GM19438 (cell line): ENCODE results near the gene GLT8D2.
"Not testable (repeated sequence)": the region's sequence is repeated elsewhere in the genome, so short reads cannot be mapped to it uniquely, and the experiment has no call there.

Source experiments
- ATAC-seq: cut with Tn5 transposase; IDR thresholded peaks from one replicate; pipeline ENCODE4 v1.9.1; 2021; ENCODE audit warnings: low read depth; ENCODE audit not compliant: unreplicated experiment

The GLT8D2 gene

GRCh38 chr12:104054681-104055346 lies 4.8 kb upstream of the GLT8D2 start:
- ATAC-seq, result no peak

GRCh38 chr12:104050436-104050835 lies 449 bp upstream of the GLT8D2 start:
- no peak for ATAC-seq

- ATAC-seq, result no peak
Measured at GRCh38 chr12:104049278-104049902, 597 bp downstream of the GLT8D2 start.

- ATAC-seq, result no peak
Measured at GRCh38 chr12:104048811-104049210, 1.2 kb downstream of the GLT8D2 start.

- ATAC-seq, result no peak
Measured at GRCh38 chr12:104048162-104048561, 1.8 kb downstream of the GLT8D2 start.

- no peak for ATAC-seq
Measured at GRCh38 chr12:104046306-104046705, 3.7 kb downstream of the GLT8D2 start.

- no peak for ATAC-seq
Measured at GRCh38 chr12:104044158-104044557, 5.8 kb downstream of the GLT8D2 start.

- ATAC-seq, result no peak
Measured at GRCh38 chr12:104042580-104042979, 7.4 kb downstream of the GLT8D2 start.

GRCh38 chr12:104039769-104040168 lies 10.2 kb downstream of the GLT8D2 start:
- ATAC-seq, result not testable (repeated sequence)

GRCh38 chr12:104036143-104036542 lies 13.8 kb downstream of the GLT8D2 start:
- ATAC-seq, result not testable (repeated sequence)

- ATAC-seq, result not testable (repeated sequence)
Measured at GRCh38 chr12:104030596-104030995, 19.4 kb downstream of the GLT8D2 start.

GRCh38 chr12:104026841-104027599 lies 23.0 kb downstream of the GLT8D2 start:
- no peak for ATAC-seq

- no peak for ATAC-seq
Measured at GRCh38 chr12:104025771-104026170, 24.2 kb downstream of the GLT8D2 start.

- no peak for ATAC-seq
Measured at GRCh38 chr12:104024348-104024747, 25.6 kb downstream of the GLT8D2 start.

- no peak for ATAC-seq
Measured at GRCh38 chr12:104023710-104024109, 26.3 kb downstream of the GLT8D2 start.

- no peak for ATAC-seq
Measured at GRCh38 chr12:104022786-104023185, 27.2 kb downstream of the GLT8D2 start.

- not testable (repeated sequence) for ATAC-seq
Measured at GRCh38 chr12:104021862-104022261, 28.1 kb downstream of the GLT8D2 start.

- ATAC-seq, result no peak
Measured at GRCh38 chr12:104012331-104012730, 37.7 kb downstream of the GLT8D2 start.

GRCh38 chr12:104011253-104011652 lies 38.7 kb downstream of the GLT8D2 start:
- ATAC-seq, result no peak

GRCh38 chr12:104010606-104011169 lies 39.3 kb downstream of the GLT8D2 start:
- ATAC-seq, result no peak

GRCh38 chr12:104010121-104010520 lies 39.9 kb downstream of the GLT8D2 start:
- ATAC-seq, result no peak
